Hematopoietic multipotent progenitor cell (in vitro differentiated cells): ENCODE measurements around the gene CFAP410. TPM values are rescaled to one million over a fixed set of nuclear protein-coding genes. Genes with fewer than 3 reads are reported as not detected.

Experiments used
- DNase-seq, 3 donors: peaks; one replicate each; pipeline ENCODE4 v3.0.0-alpha.2; 2011 to 2015; ENCODE audit warnings: low read depth in 2 of 3, low spot score in 2 of 3
- total RNA-seq: library from RNA; depleted of rRNA; stranded (reverse); fragments of >200 nt; gene quantifications from one replicate; pipeline ENCODE4 v1.2.3, GENCODE V29; 2012

The CFAP410 gene
- total RNA-seq, 1 donor, result 19.7 TPM

- DNase-seq, result no peak
Observed at GRCh38 chr21:44301961-44302406, 37.2 kb downstream of the CFAP410 start.

GRCh38 chr21:44301141-44301540 lies 38.0 kb downstream of the CFAP410 start:
- DNase-seq, result no peak

GRCh38 chr21:44300262-44300959 lies 38.8 kb downstream of the CFAP410 start:
- peak in 2 of 3 donors; percentile 41 to 56 for DNase-seq

GRCh38 chr21:44299458-44300261 lies 39.5 kb downstream of the CFAP410 start, which contains the start of gene PFKL:
Gene PFKL, plus strand, starts transcription at chr21:44300053. Its CDS starts 53 bp downstream, at chr21:44300106.
- DNase-seq, result peak in 2 of 3 donors; percentile 66 to 74

- DNase-seq, result peak in 1 of 3 donors; percentile 46
Observed at GRCh38 chr21:44299085-44299457, 40.1 kb downstream of the CFAP410 start.

GRCh38 chr21:44298301-44298700 lies 40.9 kb downstream of the CFAP410 start:
- DNase-seq, result peak in 1 of 3 donors; percentile 56

- DNase-seq, result peak; percentile 52 to 80 (median 80)
Observed at GRCh38 chr21:44297525-44298290, 41.5 kb downstream of the CFAP410 start.

GRCh38 chr21:44296916-44297315 lies 42.3 kb downstream of the CFAP410 start:
- no peak for DNase-seq

- DNase-seq, result no peak
Observed at GRCh38 chr21:44296103-44296519, 43.1 kb downstream of the CFAP410 start.

GRCh38 chr21:44295646-44296045 lies 43.5 kb downstream of the CFAP410 start:
- DNase-seq, result no peak

GRCh38 chr21:44295163-44295573 lies 44.0 kb downstream of the CFAP410 start:
- DNase-seq, result no peak

GRCh38 chr21:44294391-44295162 lies 44.6 kb downstream of the CFAP410 start:
- peak in 1 of 3 donors; percentile 52 for DNase-seq

GRCh38 chr21:44293551-44294231 lies 45.5 kb downstream of the CFAP410 start:
- DNase-seq, result no peak

GRCh38 chr21:44292812-44293195 lies 46.4 kb downstream of the CFAP410 start:
- DNase-seq, result no peak

- DNase-seq, result no peak
Observed at GRCh38 chr21:44291936-44292811, 47.0 kb downstream of the CFAP410 start.

- no peak for DNase-seq
Observed at GRCh38 chr21:44291078-44291935, 47.9 kb downstream of the CFAP410 start.

- no peak for DNase-seq
Observed at GRCh38 chr21:44290327-44291077, 48.7 kb downstream of the CFAP410 start.
